Astrocyte of the cerebellum (primary cell): ENCODE data around the gene KIAA1210.

Experiments
- DNase-seq: peaks from one replicate; pipeline ENCODE4 v3.0.0-alpha.2; 2011; ENCODE audit warnings: low read depth
- H3K4me3 ChIP-seq: 2 replicates; pipeline ENCODE4 v1.5.1; 2011; ENCODE audit warnings: mild to moderate bottlenecking, low read depth, low read length, moderate library complexity
- CTCF ChIP-seq: IDR thresholded peaks from 2 replicates; pipeline ENCODE4 v1.5.1; 2012; ENCODE audit warnings: low read length, low read depth, moderate library complexity, mild to moderate bottlenecking; ENCODE audit errors: missing control alignments
- in situ Hi-C: cut with HindIII; loops from 2 replicates; pipeline ENCODE4 v1.10.0; 2017; ENCODE audit warnings: low sequenced_read_pairs

Gene KIAA1210

GRCh38 chrX:119105826-119106225, 21.8 kb downstream of the KIAA1210 start:
- DNase-seq, result peak; percentile 28
- in situ Hi-C loops, result no loop called here
- TF ChIP-seq CTCF, result no peak
- H3K4me3 ChIP-seq, result no peak overlapping the region

GRCh38 chrX:119101168-119101567, 26.4 kb downstream of the KIAA1210 start:
- in situ Hi-C loops, result no loop called here
- H3K4me3 ChIP-seq, result no peak overlapping the region
- TF ChIP-seq CTCF, result no peak
- no peak for DNase-seq

GRCh38 chrX:119095936-119096335, 31.7 kb downstream of the KIAA1210 start:
- in situ Hi-C loops, result no loop called here
- DNase-seq, result no peak
- no peak for TF ChIP-seq CTCF
- H3K4me3 ChIP-seq, result no peak overlapping the region

- no peak for DNase-seq
- in situ Hi-C loops, result no loop called here
- no peak for TF ChIP-seq CTCF
- no peak overlapping the region for H3K4me3 ChIP-seq
Measured at GRCh38 chrX:119094819-119095218, 32.8 kb downstream of the KIAA1210 start.

GRCh38 chrX:119093991-119094735, 33.4 kb downstream of the KIAA1210 start:
- DNase-seq, result no peak
- no peak overlapping the region for H3K4me3 ChIP-seq
- in situ Hi-C loops, result no loop called here
- TF ChIP-seq CTCF, result no peak

- in situ Hi-C loops, result no loop called here
- no peak for DNase-seq
- no peak for TF ChIP-seq CTCF
- no peak overlapping the region for H3K4me3 ChIP-seq
Measured at GRCh38 chrX:119090627-119091026, 37.0 kb downstream of the KIAA1210 start.
